ENCODE data around the gene IFNAR2. TPM values are rescaled to one million over a fixed set of nuclear protein-coding genes. Genes with fewer than 3 reads are reported as not detected.
"Not testable (repeated sequence)": the region's sequence is repeated elsewhere in the genome, so short reads cannot be mapped to it uniquely, and the experiment has no call there.

IFNAR2 gene
- total RNA-seq, 1 donor from 2014 or later = 36.7 TPM

GRCh38 chr21:33241846-33242245, 12.1 kb downstream of the IFNAR2 start:
- Mint-ChIP-seq H3K27me3 (no peaks in the 10 kb centered on the region), H3K27ac (peak overlapping the region; percentile 43), H3K4me1 (peaks cover 66% of the 10 kb centered on the region), H3K36me3 (ENCODE audit: low read depth) (peaks cover 58% of the 10 kb centered on the region), H3K4me3 (peak overlapping the region; percentile 21), H3K9me3 (no peaks in the 10 kb centered on the region)
- DNase-seq = no peak
- intact Hi-C loops (cut with micrococcal nuclease) = no loop called here

- DNase-seq; intact Hi-C loops (cut with micrococcal nuclease); H3K4me3 Mint-ChIP-seq; H3K9me3 Mint-ChIP-seq; H3K27me3 Mint-ChIP-seq: not testable (repeated sequence)
- Mint-ChIP-seq H3K4me1 (peaks cover 65% of the 10 kb centered on the region), H3K36me3 (ENCODE audit: low read depth) (peaks cover 61% of the 10 kb centered on the region), H3K27ac (peak overlapping the region; percentile 63)
Measured at GRCh38 chr21:33242846-33243245, 13.1 kb downstream of the IFNAR2 start.

- peak overlapping the region; percentile 93 for H3K27ac Mint-ChIP-seq
- intact Hi-C loops (cut with micrococcal nuclease) = loop anchor here (1.0 kb wide), 1 partner anchor 11 kb away; no protein-coding TSS in a partner anchor
- H3K9me3 Mint-ChIP-seq = no peaks in the 10 kb centered on the region
- peaks cover 69% of the 10 kb centered on the region for H3K36me3 Mint-ChIP-seq (ENCODE audit: low read depth)
- DNase-seq = no peak
- H3K4me3 Mint-ChIP-seq = peak overlapping the region; percentile 73
- no peaks in the 10 kb centered on the region for H3K27me3 Mint-ChIP-seq
- peaks cover 60% of the 10 kb centered on the region for H3K4me1 Mint-ChIP-seq
Measured at GRCh38 chr21:33244082-33244778, 14.5 kb downstream of the IFNAR2 start.

- H3K36me3 Mint-ChIP-seq (ENCODE audit: low read depth) = peaks cover 74% of the 10 kb centered on the region
- peaks cover 60% of the 10 kb centered on the region for H3K4me1 Mint-ChIP-seq
- H3K27ac Mint-ChIP-seq = peak overlapping the region; percentile 93
- no peaks in the 10 kb centered on the region for H3K9me3 Mint-ChIP-seq
- no peak for DNase-seq
- peak overlapping the region; percentile 73 for H3K4me3 Mint-ChIP-seq
- no peaks in the 10 kb centered on the region for H3K27me3 Mint-ChIP-seq
- intact Hi-C loops (cut with micrococcal nuclease) = loop anchor here (1.0 kb wide), 1 partner anchor 11 kb away; no protein-coding TSS in a partner anchor
Measured at GRCh38 chr21:33244779-33245105, 15.0 kb downstream of the IFNAR2 start.

- Mint-ChIP-seq H3K4me1 (peaks cover 55% of the 10 kb centered on the region), H3K27ac (peak overlapping the region; percentile 93), H3K4me3 (peak overlapping the region; percentile 10), H3K9me3 (no peaks in the 10 kb centered on the region), H3K36me3 (ENCODE audit: low read depth) (peaks cover 77% of the 10 kb centered on the region), H3K27me3 (no peaks in the 10 kb centered on the region)
- DNase-seq = no peak
- intact Hi-C loops (cut with micrococcal nuclease) = no loop called here
Measured at GRCh38 chr21:33245289-33245918, 15.7 kb downstream of the IFNAR2 start.

GRCh38 chr21:33246506-33246905, 16.8 kb downstream of the IFNAR2 start:
- H3K27ac Mint-ChIP-seq = peak overlapping the region; percentile 66
- no peak for DNase-seq
- H3K36me3 Mint-ChIP-seq (ENCODE audit: low read depth) = peaks cover 86% of the 10 kb centered on the region
- H3K27me3 Mint-ChIP-seq = no peaks in the 10 kb centered on the region
- H3K9me3 Mint-ChIP-seq = no peaks in the 10 kb centered on the region
- peaks cover 55% of the 10 kb centered on the region for H3K4me1 Mint-ChIP-seq
- intact Hi-C loops (cut with micrococcal nuclease) = no loop called here
- no peak overlapping the region for H3K4me3 Mint-ChIP-seq

- Mint-ChIP-seq H3K27ac (peak overlapping the region; percentile 72), H3K4me3 (no peak overlapping the region)
Measured at GRCh38 chr21:33246963-33247362, 17.2 kb downstream of the IFNAR2 start.

GRCh38 chr21:33247599-33247998, 17.9 kb downstream of the IFNAR2 start:
- Mint-ChIP-seq H3K4me1 (peaks cover 49% of the 10 kb centered on the region), H3K27me3 (no peaks in the 10 kb centered on the region), H3K4me3 (no peak overlapping the region), H3K27ac (peak overlapping the region; percentile 72), H3K36me3 (ENCODE audit: low read depth) (peaks cover 87% of the 10 kb centered on the region), H3K9me3 (no peaks in the 10 kb centered on the region)
- intact Hi-C loops (cut with micrococcal nuclease) = no loop called here
- DNase-seq = no peak

More at GRCh38 chr21:33246963-33247362, 17.2 kb downstream of the IFNAR2 start:
- peaks cover 85% of the 10 kb centered on the region for H3K36me3 Mint-ChIP-seq (ENCODE audit: low read depth)
- no peak for DNase-seq
- no peaks in the 10 kb centered on the region for H3K27me3 Mint-ChIP-seq
- no peaks in the 10 kb centered on the region for H3K9me3 Mint-ChIP-seq
- H3K4me1 Mint-ChIP-seq = peaks cover 52% of the 10 kb centered on the region
- intact Hi-C loops (cut with micrococcal nuclease) = no loop called here

- H3K9me3 Mint-ChIP-seq = no peaks in the 10 kb centered on the region
- peak overlapping the region; percentile 16 for H3K27ac Mint-ChIP-seq
- intact Hi-C loops (cut with micrococcal nuclease) = no loop called here
- H3K27me3 Mint-ChIP-seq = no peaks in the 10 kb centered on the region
- peaks cover 36% of the 10 kb centered on the region for H3K4me1 Mint-ChIP-seq
- peaks cover 87% of the 10 kb centered on the region for H3K36me3 Mint-ChIP-seq (ENCODE audit: low read depth)
- DNase-seq = no peak
- no peak overlapping the region for H3K4me3 Mint-ChIP-seq
Measured at GRCh38 chr21:33249331-33250002, 19.7 kb downstream of the IFNAR2 start.

GRCh38 chr21:33251119-33251518, 21.4 kb downstream of the IFNAR2 start:
- Mint-ChIP-seq H3K36me3 (ENCODE audit: low read depth) (peaks cover 85% of the 10 kb centered on the region), H3K4me1 (peaks cover 37% of the 10 kb centered on the region), H3K4me3 (no peak overlapping the region), H3K27me3 (no peaks in the 10 kb centered on the region), H3K9me3 (no peaks in the 10 kb centered on the region), H3K27ac (peak overlapping the region; percentile 0)
- intact Hi-C loops (cut with micrococcal nuclease) = no loop called here
- DNase-seq = no peak

- intact Hi-C loops (cut with micrococcal nuclease); DNase-seq; H3K9me3 Mint-ChIP-seq; H3K27ac Mint-ChIP-seq; H3K4me3 Mint-ChIP-seq; H3K27me3 Mint-ChIP-seq: not testable (repeated sequence)
- Mint-ChIP-seq H3K36me3 (ENCODE audit: low read depth) (peaks cover 87% of the 10 kb centered on the region), H3K4me1 (peaks cover 34% of the 10 kb centered on the region)
Measured at GRCh38 chr21:33253382-33253781, 23.6 kb downstream of the IFNAR2 start.

- H3K27ac Mint-ChIP-seq = no peak overlapping the region
Measured at GRCh38 chr21:33254766-33255165, 25.0 kb downstream of the IFNAR2 start.

GRCh38 chr21:33255404-33255803, 25.7 kb downstream of the IFNAR2 start:
- no peak for DNase-seq
- Mint-ChIP-seq H3K4me3 (no peak overlapping the region), H3K4me1 (peaks cover 40% of the 10 kb centered on the region), H3K9me3 (no peaks in the 10 kb centered on the region), H3K27ac (peak overlapping the region; percentile 82), H3K27me3 (no peaks in the 10 kb centered on the region), H3K36me3 (ENCODE audit: low read depth) (peaks cover 86% of the 10 kb centered on the region)
- intact Hi-C loops (cut with micrococcal nuclease) = loop anchor here (1.0 to 5.0 kb wide), 2 partner anchors 11 to 127 kb away; no protein-coding TSS in a partner anchor

More at GRCh38 chr21:33254766-33255165, 25.0 kb downstream of the IFNAR2 start:
- no peaks in the 10 kb centered on the region for H3K9me3 Mint-ChIP-seq
- peaks cover 87% of the 10 kb centered on the region for H3K36me3 Mint-ChIP-seq (ENCODE audit: low read depth)
- no peaks in the 10 kb centered on the region for H3K27me3 Mint-ChIP-seq
- DNase-seq = no peak
- no peak overlapping the region for H3K4me3 Mint-ChIP-seq
- intact Hi-C loops (cut with micrococcal nuclease) = loop anchor here (1.0 to 5.0 kb wide), 2 partner anchors 10 to 128 kb away; no protein-coding TSS in a partner anchor
- H3K4me1 Mint-ChIP-seq = peaks cover 35% of the 10 kb centered on the region

- peak overlapping the region; percentile 67 for H3K27ac Mint-ChIP-seq
- DNase-seq = no peak
- intact Hi-C loops (cut with micrococcal nuclease) = loop anchor here (1.0 to 5.0 kb wide), 3 partner anchors 17 to 126 kb away; no protein-coding TSS in a partner anchor
- no peak overlapping the region for H3K4me3 Mint-ChIP-seq
- no peaks in the 10 kb centered on the region for H3K9me3 Mint-ChIP-seq
- H3K36me3 Mint-ChIP-seq (ENCODE audit: low read depth) = peaks cover 82% of the 10 kb centered on the region
- peaks cover 40% of the 10 kb centered on the region for H3K4me1 Mint-ChIP-seq
- H3K27me3 Mint-ChIP-seq = no peaks in the 10 kb centered on the region
Measured at GRCh38 chr21:33256019-33256418, 26.3 kb downstream of the IFNAR2 start.

Measured in activated CD4-positive, alpha-beta T cell treated with anti-CD3 and anti-CD28 coated beads, Interleukin-2, amount 10 ng/mL, durations not matched to agents 24 days and 14 days (primary cell).